Endothelial cell (in vitro differentiated cells): ENCODE results near the gene CACNB2. TPM values are rescaled to one million over a fixed set of nuclear protein-coding genes. Genes with fewer than 3 reads are reported as not detected.

Experiments used
- DNase-seq: peaks from one replicate; pipeline ENCODE4 v3.0.0; 2021; ENCODE audit warnings: low spot score
- H3K27ac Mint-ChIP-seq: one replicate; pipeline ENCODE4 v1.8.0; 2021; ENCODE audit warnings: mixed read lengths, inconsistent platforms; ENCODE audit not compliant: unreplicated experiment
- H3K27me3 Mint-ChIP-seq: one replicate; pipeline ENCODE4 v1.8.0; 2021; ENCODE audit warnings: mild to moderate bottlenecking, moderate library complexity, mixed read lengths, inconsistent platforms; ENCODE audit not compliant: unreplicated experiment
- H3K36me3 Mint-ChIP-seq: one replicate; pipeline ENCODE4 v1.8.0; 2021; ENCODE audit warnings: mild to moderate bottlenecking, low read depth, mixed read lengths, inconsistent platforms; ENCODE audit not compliant: unreplicated experiment
- H3K4me1 Mint-ChIP-seq: one replicate; pipeline ENCODE4 v1.8.0; 2021; ENCODE audit warnings: mild to moderate bottlenecking, mixed read lengths, inconsistent platforms; ENCODE audit not compliant: unreplicated experiment
- H3K4me3 Mint-ChIP-seq: one replicate; pipeline ENCODE4 v1.8.0; 2021; ENCODE audit warnings: mild to moderate bottlenecking, mixed read lengths, inconsistent platforms; ENCODE audit not compliant: unreplicated experiment
- H3K9me3 Mint-ChIP-seq: one replicate; pipeline ENCODE4 v1.8.0; 2021; ENCODE audit warnings: mixed read lengths, inconsistent platforms; ENCODE audit not compliant: unreplicated experiment
- CTCF ChIP-seq: fragments of 200-600 bp; sonication (generic); IDR thresholded peaks from one replicate; pipeline ENCODE4 v1.5.0; 2021; ENCODE audit warnings: antibody characterized with exemption; ENCODE audit not compliant: unreplicated experiment
- total RNA-seq: library from RNA; stranded (reverse); fragmentation: NEBNext Ultra II Directional; extraction: Animal tissue kit (Norgen Biotek cat#: 25700); gene quantifications from one replicate; pipeline ENCODE4 v1.2.1, GENCODE V29; 2021; ENCODE audit not compliant: unreplicated experiment

The CACNB2 gene
- total RNA-seq, 1 donor from 2014 or later, result 1.5 TPM

- H3K27me3 Mint-ChIP-seq, result no peaks in the 10 kb centered on the region
- H3K4me3 Mint-ChIP-seq, result no peak overlapping the region
- no peaks in the 10 kb centered on the region for H3K4me1 Mint-ChIP-seq
- TF ChIP-seq CTCF, result no peak
- DNase-seq, result no peak
- no peaks in the 10 kb centered on the region for H3K36me3 Mint-ChIP-seq
- H3K27ac Mint-ChIP-seq, result no peak overlapping the region
- H3K9me3 Mint-ChIP-seq, result no peaks in the 10 kb centered on the region
Measured at GRCh38 chr10:18222866-18223265, 82.6 kb downstream of the CACNB2 start.

GRCh38 chr10:18223898-18224297 is 83.7 kb downstream of the CACNB2 start:
- no peak overlapping the region for H3K27ac Mint-ChIP-seq
- DNase-seq, result no peak
- H3K4me3 Mint-ChIP-seq, result no peak overlapping the region
- TF ChIP-seq CTCF, result no peak
- H3K9me3 Mint-ChIP-seq, result no peaks in the 10 kb centered on the region
- H3K27me3 Mint-ChIP-seq, result no peaks in the 10 kb centered on the region
- H3K4me1 Mint-ChIP-seq, result no peaks in the 10 kb centered on the region
- no peaks in the 10 kb centered on the region for H3K36me3 Mint-ChIP-seq

GRCh38 chr10:18224626-18225445 is 84.6 kb downstream of the CACNB2 start:
- Mint-ChIP-seq H3K27ac (no peak overlapping the region), H3K27me3 (no peaks in the 10 kb centered on the region), H3K9me3 (no peaks in the 10 kb centered on the region), H3K36me3 (no peaks in the 10 kb centered on the region), H3K4me1 (no peaks in the 10 kb centered on the region), H3K4me3 (no peak overlapping the region)
- no peak for TF ChIP-seq CTCF
- no peak for DNase-seq

GRCh38 chr10:18226336-18226735 is 86.1 kb downstream of the CACNB2 start:
- no peak overlapping the region for H3K4me3 Mint-ChIP-seq
- H3K9me3 Mint-ChIP-seq, result no peaks in the 10 kb centered on the region
- H3K27me3 Mint-ChIP-seq, result no peaks in the 10 kb centered on the region
- TF ChIP-seq CTCF, result no peak
- DNase-seq, result no peak
- H3K4me1 Mint-ChIP-seq, result no peaks in the 10 kb centered on the region
- no peaks in the 10 kb centered on the region for H3K36me3 Mint-ChIP-seq
- no peak overlapping the region for H3K27ac Mint-ChIP-seq

- H3K4me3 Mint-ChIP-seq, result no peak overlapping the region
- no peaks in the 10 kb centered on the region for H3K27me3 Mint-ChIP-seq
- no peak for TF ChIP-seq CTCF
- no peak overlapping the region for H3K27ac Mint-ChIP-seq
- no peaks in the 10 kb centered on the region for H3K4me1 Mint-ChIP-seq
- H3K36me3 Mint-ChIP-seq, result no peaks in the 10 kb centered on the region
- DNase-seq, result no peak
- no peaks in the 10 kb centered on the region for H3K9me3 Mint-ChIP-seq
Measured at GRCh38 chr10:18229826-18230225, 89.6 kb downstream of the CACNB2 start.
